Keratinocyte (primary cell): ENCODE measurements around the gene DCUN1D1. TPM values are rescaled to one million over a fixed set of nuclear protein-coding genes. Genes with fewer than 3 reads are reported as not detected.
A peak's percentile ranks its signal among the peaks of the same experiment; 100 is the strongest.

Experiments used
- DNase-seq: peaks from one replicate; pipeline ENCODE4 v3.0.0-alpha.2; 2011; ENCODE audit warnings: low read depth, missing footprints, low spot score
- FAIRE-seq: peaks from 2 replicates; lab custom pipeline; 2011; peaks lifted over from hg19 to GRCh38; lab: Jason Lieb, UNC
- H2AFZ ChIP-seq: 2 replicates; pipeline ENCODE4 v1.6.0; 2012; ENCODE audit warnings: low read length, control low read depth, inconsistent platforms; ENCODE audit not compliant: control insufficient read depth
- H3K27ac ChIP-seq: 2 replicates; pipeline ENCODE4 v1.5.1; 2011; ENCODE audit warnings: low read length; ENCODE audit not compliant: control insufficient read depth, insufficient read depth
- H3K27me3 ChIP-seq: 3 replicates; pipeline ENCODE4 v1.6.0; 2011; ENCODE audit warnings: low read length; ENCODE audit not compliant: control insufficient read depth, insufficient read depth; ENCODE audit errors: extremely low read depth
- H3K36me3 ChIP-seq, 2 experiments: 2 replicates in 1 of 2; 3 replicates in 1 of 2; pipeline ENCODE4 v1.5.1; 2011; ENCODE audit warnings: low read length in 2 of 2, mild to moderate bottlenecking in 1 of 2; ENCODE audit not compliant: control insufficient read depth in 2 of 2, insufficient read depth in 2 of 2; ENCODE audit errors: extremely low read depth in 1 of 2
- H3K4me1 ChIP-seq: 3 replicates; pipeline ENCODE4 v1.5.1; 2011; ENCODE audit warnings: low read length; ENCODE audit not compliant: control insufficient read depth, insufficient read depth; ENCODE audit errors: extremely low read depth
- H3K4me2 ChIP-seq: 3 replicates; pipeline ENCODE4 v1.6.0; 2011; ENCODE audit warnings: low read depth, low read length; ENCODE audit not compliant: control insufficient read depth, insufficient read depth; ENCODE audit errors: extremely low read depth
- H3K4me3 ChIP-seq, 3 experiments: fragments of 200-600 bp in 1 of 3; sonication (generic) in 1 of 3; 2 replicates in 2 of 3; 3 replicates in 1 of 3; pipeline ENCODE4 v1.5.1; 2011 to 2016; ENCODE audit warnings: low read length in 3 of 3, mild to moderate bottlenecking in 3 of 3, control low read depth in 2 of 3, inconsistent platforms in 1 of 3, low read depth in 1 of 3, mixed read lengths in 1 of 3, mixed run types in 1 of 3, moderate library complexity in 1 of 3; ENCODE audit not compliant: control insufficient read depth in 2 of 3, insufficient read depth in 2 of 3; ENCODE audit errors: extremely low read depth in 1 of 3
- H3K79me2 ChIP-seq: 2 replicates; pipeline ENCODE4 v1.6.0; 2012; ENCODE audit warnings: low read length; ENCODE audit not compliant: control insufficient read depth, insufficient read depth
- H3K9ac ChIP-seq: 3 replicates; pipeline ENCODE4 v1.6.0; 2011; ENCODE audit warnings: low read length; ENCODE audit not compliant: control insufficient read depth, insufficient read depth; ENCODE audit errors: extremely low read depth
- H3K9me1 ChIP-seq: 3 replicates; pipeline ENCODE4 v1.6.0; 2011; ENCODE audit warnings: low read length; ENCODE audit not compliant: control insufficient read depth, insufficient read depth; ENCODE audit errors: extremely low read depth
- H3K9me3 ChIP-seq: 2 replicates; pipeline ENCODE4 v1.5.1; 2012; ENCODE audit warnings: low read depth, low read length; ENCODE audit not compliant: control insufficient read depth
- H4K20me1 ChIP-seq: 3 replicates; pipeline ENCODE4 v1.6.0; 2011; ENCODE audit warnings: low read length; ENCODE audit not compliant: control insufficient read depth, insufficient read depth; ENCODE audit errors: extremely low read depth
- CTCF ChIP-seq, 3 experiments: IDR thresholded peaks in 1 of 3; conservative IDR thresholded peaks in 1 of 3; optimal IDR thresholded peaks in 1 of 3; 2 replicates in 2 of 3; 3 replicates in 1 of 3; pipeline versions ENCODE3 to v1.5.1; 2011; ENCODE audit warnings: low read length in 3 of 3, mild to moderate bottlenecking in 3 of 3, moderate library complexity in 2 of 3, control low read depth in 1 of 3, inconsistent platforms in 1 of 3; ENCODE audit not compliant: insufficient read depth in 2 of 3; ENCODE audit errors: extremely low read depth in 1 of 3
- EZH2 ChIP-seq: IDR thresholded peaks from one replicate; pipeline ENCODE4 v1.6.1; 2012; ENCODE audit warnings: inconsistent platforms, mild to moderate bottlenecking, low read length, moderate library complexity
- dilution Hi-C: fragments of 300-500 bp; cut with MboI; formaldehyde crosslinking; loops from one replicate; pipeline ENCODE4 v1.7.0; 2020; ENCODE audit warnings: low sequenced_read_pairs; ENCODE audit not compliant: extremely low pct_ligation_motif_present
- polyA plus RNA-seq, 5 experiments: library from polyadenylated mRNA; depleted of rRNA in 3 of 5; stranded (reverse) in 3 of 5; stranded (forward) in 1 of 5; unstranded in 1 of 5; fragments of >200 nt; gene quantifications; 1 replicate in 1 of 5; 2 replicates in 3 of 5; 3 replicates in 1 of 5; pipeline versions ENCODE4 v1.2.1 to v1.2.3, GENCODE V29; 2011 to 2012; ENCODE audit warnings: missing spikeins in 2 of 5, low read depth in 1 of 5, low replicate concordance in 1 of 5

The DCUN1D1 gene
- polyA plus RNA-seq, 1 donor (not counting 4 experiments of a cell fraction or from before 2014, with no cell fraction given), result 30.1 TPM

- Histone ChIP-seq H3K27ac (no peak overlapping the region), H3K27me3 (no peaks in the 10 kb centered on the region), H3K79me2 (no peaks in the 10 kb centered on the region), H2AFZ (no peak overlapping the region), H3K4me3 (no peak overlapping the region), H3K4me1 (peaks cover 5% of the 10 kb centered on the region), H3K9me3 (no peaks in the 10 kb centered on the region), H3K9me1 (no peaks in the 10 kb centered on the region), H4K20me1 (no peaks in the 10 kb centered on the region), H3K9ac (no peak overlapping the region), H3K4me2 (no peak overlapping the region), H3K36me3 (no peaks in the 10 kb centered on the region)
- no peak for FAIRE-seq
- TF ChIP-seq CTCF (optimal IDR thresholded peaks at IDR 0.05 in 1 of 3, IDR thresholded peaks at IDR 0.05 in 1 of 3, conservative IDR thresholded peaks at IDR 0.05 in 1 of 3; ENCODE audit: extremely low read depth in 1 of 3, insufficient read depth in 2 of 3, low read length in 3 of 3), result no peak
- TF ChIP-seq EZH2, result no peak
- dilution Hi-C loops, result no loop called here
- DNase-seq, result no peak
Observed at GRCh38 chr3:182935803-182936202, 44.5 kb downstream of the DCUN1D1 start.

DNA sequence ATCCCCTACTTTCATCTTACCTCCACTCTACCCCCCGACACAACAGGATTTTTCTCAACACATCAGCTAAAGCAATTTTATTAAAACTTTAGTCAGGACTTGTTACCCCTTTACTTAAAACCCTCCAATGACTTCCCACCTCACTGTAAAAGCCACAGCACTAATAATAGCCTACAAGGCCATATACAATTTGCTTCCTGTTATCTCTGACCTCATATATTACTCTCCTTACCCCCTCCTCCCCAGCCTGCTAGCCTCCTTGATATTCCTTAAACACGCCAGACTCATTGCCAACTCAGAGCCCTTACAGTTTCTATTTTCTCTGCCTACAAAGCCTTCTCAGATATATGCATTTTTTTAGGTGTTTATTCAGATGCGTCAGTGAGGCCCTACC, 54.4 kb downstream of the DCUN1D1 start:
- no peaks in the 10 kb centered on the region for H3K9me3 ChIP-seq
- TF ChIP-seq EZH2, result no peak
- TF ChIP-seq CTCF (optimal IDR thresholded peaks at IDR 0.05 in 1 of 3, IDR thresholded peaks at IDR 0.05 in 1 of 3, conservative IDR thresholded peaks at IDR 0.05 in 1 of 3; ENCODE audit: extremely low read depth in 1 of 3, insufficient read depth in 2 of 3, low read length in 3 of 3), result no peak
- H3K27ac ChIP-seq, result peak overlapping the region; percentile 27
- H3K4me3 ChIP-seq, result no peak overlapping the region
- no peaks in the 10 kb centered on the region for H3K36me3 ChIP-seq
- H2AFZ ChIP-seq, result no peak overlapping the region
- H3K4me2 ChIP-seq, result peak overlapping the region; percentile 65
- dilution Hi-C loops, result no loop called here
- peaks cover 10% of the 10 kb centered on the region for H3K4me1 ChIP-seq
- no peaks in the 10 kb centered on the region for H3K79me2 ChIP-seq
- FAIRE-seq (no peak), DNase-seq (no peak)
- no peaks in the 10 kb centered on the region for H4K20me1 ChIP-seq
- H3K27me3 ChIP-seq, result no peaks in the 10 kb centered on the region
- H3K9me1 ChIP-seq, result no peaks in the 10 kb centered on the region
- no peak overlapping the region for H3K9ac ChIP-seq
